Neuron (in vitro differentiated cells): ENCODE measurements around the gene POFUT1.
"Not testable (repeated sequence)": the region's sequence is repeated elsewhere in the genome, so short reads cannot be mapped to it uniquely, and the experiment has no call there.

Experiments
- H2AFZ ChIP-seq: one replicate; pipeline ENCODE4 v1.6.1; 2013; ENCODE audit warnings: low read depth, mild to moderate bottlenecking, inconsistent platforms, low read length, moderate library complexity
- H3K27me3 ChIP-seq: one replicate; pipeline ENCODE4 v1.6.1; 2013; ENCODE audit warnings: low read length; ENCODE audit not compliant: insufficient read depth
- H3K36me3 ChIP-seq: one replicate; pipeline ENCODE4 v1.6.1; 2013; ENCODE audit warnings: low read length; ENCODE audit not compliant: insufficient read depth
- H3K4me1 ChIP-seq: one replicate; pipeline ENCODE4 v1.6.1; 2013; ENCODE audit warnings: low read length; ENCODE audit not compliant: insufficient read depth
- H3K4me3 ChIP-seq: 2 replicates; pipeline ENCODE4 v1.5.1; 2013; ENCODE audit warnings: mild to moderate bottlenecking, low read length, moderate library complexity
- H3K9me3 ChIP-seq: one replicate; pipeline ENCODE4 v1.6.1; 2013; ENCODE audit warnings: low read length

Gene POFUT1

GRCh38 chr20:32192698-32193097 lies 15.0 kb upstream of the POFUT1 start:
- Histone ChIP-seq H2AFZ (no peak overlapping the region), H3K4me3 (no peak overlapping the region), H3K27me3 (no peaks in the 10 kb centered on the region), H3K36me3 (peaks cover 45% of the 10 kb centered on the region), H3K9me3 (peaks cover 6% of the 10 kb centered on the region), H3K4me1 (peaks cover 2% of the 10 kb centered on the region)

GRCh38 chr20:32193336-32193735 lies 14.3 kb upstream of the POFUT1 start:
- not testable (repeated sequence) for H2AFZ ChIP-seq, H3K27me3 ChIP-seq, H3K4me1 ChIP-seq, H3K4me3 ChIP-seq, H3K9me3 ChIP-seq
- H3K36me3 ChIP-seq, result peaks cover 51% of the 10 kb centered on the region

- Histone ChIP-seq H3K4me1 (peaks cover 2% of the 10 kb centered on the region), H3K36me3 (peaks cover 57% of the 10 kb centered on the region), H3K27me3 (no peaks in the 10 kb centered on the region), H2AFZ (no peak overlapping the region), H3K9me3 (peaks cover 4% of the 10 kb centered on the region), H3K4me3 (no peak overlapping the region)
These were observed 13.7 kb upstream of the POFUT1 start for GRCh38 chr20:32193996-32194395.

- Histone ChIP-seq H2AFZ (no peak overlapping the region), H3K4me1 (no peaks in the 10 kb centered on the region), H3K36me3 (peaks cover 69% of the 10 kb centered on the region), H3K27me3 (no peaks in the 10 kb centered on the region), H3K4me3 (no peak overlapping the region), H3K9me3 (no peaks in the 10 kb centered on the region)
These were observed 12.1 kb upstream of the POFUT1 start for GRCh38 chr20:32195581-32195980.

GRCh38 chr20:32196613-32197012 lies 11.1 kb upstream of the POFUT1 start:
- not testable (repeated sequence) for H3K27me3 ChIP-seq, H3K9me3 ChIP-seq, H3K4me3 ChIP-seq, H2AFZ ChIP-seq, H3K4me1 ChIP-seq
- peaks cover 78% of the 10 kb centered on the region for H3K36me3 ChIP-seq

GRCh38 chr20:32197136-32197535 lies 10.5 kb upstream of the POFUT1 start:
- H3K4me1 ChIP-seq, H3K4me3 ChIP-seq, H2AFZ ChIP-seq, H3K27me3 ChIP-seq, H3K9me3 ChIP-seq: not testable (repeated sequence)
- peaks cover 80% of the 10 kb centered on the region for H3K36me3 ChIP-seq

GRCh38 chr20:32199006-32199405 lies 8.7 kb upstream of the POFUT1 start:
- peaks cover 82% of the 10 kb centered on the region for H3K36me3 ChIP-seq
- H2AFZ ChIP-seq, result no peak overlapping the region
- H3K4me3 ChIP-seq, result no peak overlapping the region
- no peaks in the 10 kb centered on the region for H3K4me1 ChIP-seq
- H3K27me3 ChIP-seq, result no peaks in the 10 kb centered on the region
- no peaks in the 10 kb centered on the region for H3K9me3 ChIP-seq

GRCh38 chr20:32201296-32201976 lies 6.2 kb upstream of the POFUT1 start:
- Histone ChIP-seq H3K4me3 (no peak overlapping the region), H2AFZ (no peak overlapping the region), H3K4me1 (peaks cover 21% of the 10 kb centered on the region), H3K9me3 (no peaks in the 10 kb centered on the region), H3K36me3 (peaks cover 75% of the 10 kb centered on the region), H3K27me3 (no peaks in the 10 kb centered on the region)

- Histone ChIP-seq H3K36me3 (peaks cover 71% of the 10 kb centered on the region), H2AFZ (no peak overlapping the region), H3K9me3 (no peaks in the 10 kb centered on the region), H3K4me3 (no peak overlapping the region), H3K4me1 (peaks cover 25% of the 10 kb centered on the region), H3K27me3 (no peaks in the 10 kb centered on the region)
These were observed 5.7 kb upstream of the POFUT1 start for GRCh38 chr20:32201977-32202363.

GRCh38 chr20:32203356-32204204 lies 4.1 kb upstream of the POFUT1 start:
- Histone ChIP-seq H3K36me3 (peaks cover 57% of the 10 kb centered on the region), H3K4me1 (peaks cover 30% of the 10 kb centered on the region), H3K4me3 (no peak overlapping the region)

GRCh38 chr20:32204205-32205109 lies 3.2 kb upstream of the POFUT1 start:
- H2AFZ ChIP-seq, result no peak overlapping the region
- H3K27me3 ChIP-seq, result no peaks in the 10 kb centered on the region
- H3K36me3 ChIP-seq, result peaks cover 48% of the 10 kb centered on the region
- H3K9me3 ChIP-seq, result no peaks in the 10 kb centered on the region
- peaks cover 30% of the 10 kb centered on the region for H3K4me1 ChIP-seq
- no peak overlapping the region for H3K4me3 ChIP-seq

More at GRCh38 chr20:32203356-32204204, 4.1 kb upstream of the POFUT1 start:
- no peaks in the 10 kb centered on the region for H3K9me3 ChIP-seq
- no peaks in the 10 kb centered on the region for H3K27me3 ChIP-seq
- H2AFZ ChIP-seq, result no peak overlapping the region

GRCh38 chr20:32205110-32205842 lies 2.4 kb upstream of the POFUT1 start:
- H3K36me3 ChIP-seq, result peaks cover 48% of the 10 kb centered on the region
- no peaks in the 10 kb centered on the region for H3K9me3 ChIP-seq
- no peak overlapping the region for H2AFZ ChIP-seq
- peak overlapping the region; percentile 100 for H3K4me3 ChIP-seq
- H3K27me3 ChIP-seq, result no peaks in the 10 kb centered on the region
- H3K4me1 ChIP-seq, result peaks cover 30% of the 10 kb centered on the region
